ENCODE measurements around the gene ZNF212. TPM values are rescaled to one million over a fixed set of nuclear protein-coding genes. Genes with fewer than 3 reads are reported as not detected.

ZNF212 gene
- total and polyA plus RNA-seq, 9 of the 15 experiments (the other 6 are each of a cell fraction or from before 2014, with no cell fraction given): 1.8 to 21.4 (median 7.2) TPM

DNA sequence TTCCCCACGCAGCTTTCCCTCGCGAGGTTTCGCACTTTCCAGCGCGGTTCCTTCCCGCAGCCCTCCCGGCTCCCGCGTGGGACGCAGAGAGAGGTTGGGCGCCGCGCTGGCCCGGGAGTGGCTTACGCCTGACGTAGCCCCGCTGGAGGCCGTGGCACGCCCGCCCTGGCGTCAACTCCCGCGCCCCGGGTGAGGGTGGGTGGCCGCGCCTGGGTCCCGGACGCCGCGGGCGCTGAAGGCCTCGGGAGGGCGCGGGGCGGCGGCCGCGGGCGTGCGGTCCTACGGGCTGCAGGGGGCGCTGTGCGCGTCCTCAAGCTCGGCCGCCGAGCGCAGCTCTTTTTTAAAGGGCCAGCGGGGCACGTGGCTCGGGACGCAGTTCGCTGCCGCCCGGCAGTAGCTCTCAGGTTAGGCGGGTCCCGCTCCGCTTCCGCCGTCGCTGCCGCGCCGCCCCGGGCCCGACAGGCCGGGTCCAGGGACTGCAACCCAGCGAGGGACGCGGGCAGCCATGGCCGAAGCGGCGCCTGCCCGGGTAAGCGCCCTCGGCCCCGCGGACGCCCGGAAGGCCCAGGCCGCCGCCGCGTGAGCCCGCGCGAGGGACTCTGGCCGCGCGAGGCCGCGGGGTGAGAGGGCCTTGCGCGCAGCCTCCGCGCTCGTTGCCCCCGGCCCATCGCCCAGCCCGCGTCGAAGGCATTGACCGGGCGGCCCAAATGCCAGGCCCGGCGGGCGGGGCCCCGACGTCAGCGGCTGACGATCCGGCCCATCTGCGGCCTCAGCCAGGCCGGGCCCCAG is 22.6 kb downstream of the ZNF212 start, which contains the start of gene ZNF783 (continued):
- TF ChIP-seq, protein P1, sequence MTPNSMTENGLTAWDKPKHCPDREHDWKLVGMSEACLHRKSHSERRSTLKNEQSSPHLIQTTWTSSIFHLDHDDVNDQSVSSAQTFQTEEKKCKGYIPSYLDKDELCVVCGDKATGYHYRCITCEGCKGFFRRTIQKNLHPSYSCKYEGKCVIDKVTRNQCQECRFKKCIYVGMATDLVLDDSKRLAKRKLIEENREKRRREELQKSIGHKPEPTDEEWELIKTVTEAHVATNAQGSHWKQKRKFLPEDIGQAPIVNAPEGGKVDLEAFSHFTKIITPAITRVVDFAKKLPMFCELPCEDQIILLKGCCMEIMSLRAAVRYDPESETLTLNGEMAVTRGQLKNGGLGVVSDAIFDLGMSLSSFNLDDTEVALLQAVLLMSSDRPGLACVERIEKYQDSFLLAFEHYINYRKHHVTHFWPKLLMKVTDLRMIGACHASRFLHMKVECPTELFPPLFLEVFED (CRISPR knock-in tag; conservative IDR thresholded peaks at IDR 0.05): no peak
- TF ChIP-seq MAFG (tag; conservative IDR thresholded peaks at IDR 0.05): no peak
- TF ChIP-seq, protein P2, sequence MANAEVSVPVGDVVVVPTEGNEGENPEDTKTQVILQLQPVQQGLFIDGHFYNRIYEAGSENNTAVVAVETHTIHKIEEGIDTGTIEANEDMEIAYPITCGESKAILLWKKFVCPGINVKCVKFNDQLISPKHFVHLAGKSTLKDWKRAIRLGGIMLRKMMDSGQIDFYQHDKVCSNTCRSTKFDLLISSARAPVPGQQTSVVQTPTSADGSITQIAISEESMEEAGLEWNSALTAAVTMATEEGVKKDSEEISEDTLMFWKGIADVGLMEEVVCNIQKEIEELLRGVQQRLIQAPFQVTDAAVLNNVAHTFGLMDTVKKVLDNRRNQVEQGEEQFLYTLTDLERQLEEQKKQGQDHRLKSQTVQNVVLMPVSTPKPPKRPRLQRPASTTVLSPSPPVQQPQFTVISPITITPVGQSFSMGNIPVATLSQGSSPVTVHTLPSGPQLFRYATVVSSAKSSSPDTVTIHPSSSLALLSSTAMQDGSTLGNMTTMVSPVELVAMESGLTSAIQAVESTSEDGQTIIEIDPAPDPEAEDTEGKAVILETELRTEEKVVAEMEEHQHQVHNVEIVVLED (CRISPR knock-in tag; IDR thresholded peaks at IDR 0.05): peak; percentile 87
- TF ChIP-seq MYC (IDR thresholded peaks at IDR 0.05; ENCODE audit: low read depth, low read length): peak; percentile 96
- no peak for TF ChIP-seq MYC (CRISPR knock-in tag; IDR thresholded peaks at IDR 0.05; ENCODE audit: borderline replicate concordance, low read depth)
- TF ChIP-seq, protein P3, sequence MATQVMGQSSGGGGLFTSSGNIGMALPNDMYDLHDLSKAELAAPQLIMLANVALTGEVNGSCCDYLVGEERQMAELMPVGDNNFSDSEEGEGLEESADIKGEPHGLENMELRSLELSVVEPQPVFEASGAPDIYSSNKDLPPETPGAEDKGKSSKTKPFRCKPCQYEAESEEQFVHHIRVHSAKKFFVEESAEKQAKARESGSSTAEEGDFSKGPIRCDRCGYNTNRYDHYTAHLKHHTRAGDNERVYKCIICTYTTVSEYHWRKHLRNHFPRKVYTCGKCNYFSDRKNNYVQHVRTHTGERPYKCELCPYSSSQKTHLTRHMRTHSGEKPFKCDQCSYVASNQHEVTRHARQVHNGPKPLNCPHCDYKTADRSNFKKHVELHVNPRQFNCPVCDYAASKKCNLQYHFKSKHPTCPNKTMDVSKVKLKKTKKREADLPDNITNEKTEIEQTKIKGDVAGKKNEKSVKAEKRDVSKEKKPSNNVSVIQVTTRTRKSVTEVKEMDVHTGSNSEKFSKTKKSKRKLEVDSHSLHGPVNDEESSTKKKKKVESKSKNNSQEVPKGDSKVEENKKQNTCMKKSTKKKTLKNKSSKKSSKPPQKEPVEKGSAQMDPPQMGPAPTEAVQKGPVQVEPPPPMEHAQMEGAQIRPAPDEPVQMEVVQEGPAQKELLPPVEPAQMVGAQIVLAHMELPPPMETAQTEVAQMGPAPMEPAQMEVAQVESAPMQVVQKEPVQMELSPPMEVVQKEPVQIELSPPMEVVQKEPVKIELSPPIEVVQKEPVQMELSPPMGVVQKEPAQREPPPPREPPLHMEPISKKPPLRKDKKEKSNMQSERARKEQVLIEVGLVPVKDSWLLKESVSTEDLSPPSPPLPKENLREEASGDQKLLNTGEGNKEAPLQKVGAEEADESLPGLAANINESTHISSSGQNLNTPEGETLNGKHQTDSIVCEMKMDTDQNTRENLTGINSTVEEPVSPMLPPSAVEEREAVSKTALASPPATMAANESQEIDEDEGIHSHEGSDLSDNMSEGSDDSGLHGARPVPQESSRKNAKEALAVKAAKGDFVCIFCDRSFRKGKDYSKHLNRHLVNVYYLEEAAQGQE (IDR thresholded peaks at IDR 0.05; ENCODE audit: borderline replicate concordance): peak; percentile 36
- TF ChIP-seq, protein P3 (CRISPR knock-in tag; IDR thresholded peaks at IDR 0.05; ENCODE audit: low read depth): peak; percentile 37; the same call in 1 of the 2 replicates
- TF ChIP-seq ZNF143 (CRISPR knock-in tag; IDR thresholded peaks at IDR 0.05): no peak
- peak; percentile 52 for TF ChIP-seq SIN3B (IDR thresholded peaks at IDR 0.05; ENCODE audit: low read depth)
- no peak for TF ChIP-seq BCOR (IDR thresholded peaks at IDR 0.05)
- no peak for TF ChIP-seq SREBF1 (IDR thresholded peaks at IDR 0.05; ENCODE audit: borderline replicate concordance, low read depth, low read length)
- TF ChIP-seq SMC3 (conservative IDR thresholded peaks at IDR 0.05; ENCODE audit: insufficient read depth, low read depth, low read length): 0 out of 2 replicates have a peak, but pooled peaks have one; percentile 13
- peak; percentile 95 for TF ChIP-seq ZFX (CRISPR knock-in tag; IDR thresholded peaks at IDR 0.05)
- TF ChIP-seq TSC22D4 (tag; IDR thresholded peaks at IDR 0.05): no peak
- peak; percentile 56 for TF ChIP-seq FIP1L1 (IDR thresholded peaks at IDR 0.05; ENCODE audit: low read depth, low read length, poor library complexity, severe bottlenecking)

Measured in K562 (cell line).